PFSK-1 (cell line): ENCODE data around the gene DMBX1.

Experiments used
- FOXP2 ChIP-seq: optimal IDR thresholded peaks from 2 replicates; pipeline ENCODE3; 2011; ENCODE audit warnings: borderline replicate concordance, control low read depth, inconsistent platforms; ENCODE audit not compliant: insufficient read depth; ENCODE audit errors: extremely low read length, extremely low read depth
- POLR2AphosphoS5 ChIP-seq: IDR thresholded peaks from 2 replicates; pipeline ENCODE4 v1.6.1; 2012; ENCODE audit warnings: low read depth, mild to moderate bottlenecking, control low read depth, low read length, moderate library complexity
- REST ChIP-seq, 2 experiments: IDR thresholded peaks; 2 replicates each; pipeline versions ENCODE4 v1.6.1 to v1.8.0; 2011 to 2012; ENCODE audit warnings: low read depth in 2 of 2, low read length in 2 of 2, control low read depth in 1 of 2, inconsistent platforms in 1 of 2, mild to moderate bottlenecking in 1 of 2, moderate library complexity in 1 of 2; ENCODE audit not compliant: insufficient read depth in 1 of 2
- SIN3A ChIP-seq: IDR thresholded peaks from 2 replicates; pipeline ENCODE4 v1.6.1; 2012; ENCODE audit warnings: mild to moderate bottlenecking, low read length, moderate library complexity, borderline replicate concordance; ENCODE audit not compliant: insufficient read depth
- TAF1 ChIP-seq: IDR thresholded peaks from 2 replicates; pipeline ENCODE4 v1.6.1; 2012; ENCODE audit warnings: low read length, control low read depth, borderline replicate concordance; ENCODE audit not compliant: insufficient read depth

The DMBX1 gene

DNA sequence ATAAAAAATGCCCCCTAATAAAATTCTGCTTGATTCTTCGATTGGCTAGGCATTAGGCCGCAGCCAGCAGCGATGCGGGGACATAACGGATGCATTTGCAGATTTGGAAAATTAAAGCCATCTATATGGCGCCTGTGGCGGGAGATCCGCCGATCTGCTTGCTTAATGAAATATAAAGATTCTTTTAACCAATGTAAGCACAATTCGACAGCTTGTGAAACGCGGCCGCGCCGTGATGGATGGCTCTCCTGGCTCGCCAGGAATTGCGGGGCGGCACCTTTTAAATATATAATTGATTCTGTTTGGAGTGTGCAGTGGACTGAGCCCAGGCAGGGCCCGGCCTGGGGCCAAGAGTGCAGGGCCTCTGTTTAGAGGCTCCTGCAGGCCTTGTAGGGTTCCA, 8.0 kb downstream of the DMBX1 start:
- TF ChIP-seq POLR2AphosphoS5 (no peak), SIN3A (no peak), REST (IDR thresholded peaks at IDR 0.05; ENCODE audit: insufficient read depth in 1 of 2, low read depth in 2 of 2, low read length in 2 of 2) (no peak), FOXP2 (no peak), TAF1 (no peak)

- TF ChIP-seq REST (IDR thresholded peaks at IDR 0.05; ENCODE audit: insufficient read depth in 1 of 2, low read depth in 2 of 2, low read length in 2 of 2) (no peak), FOXP2 (no peak), POLR2AphosphoS5 (no peak), SIN3A (no peak), TAF1 (no peak)
Observed at GRCh38 chr1:46501528-46501927, 11.9 kb downstream of the DMBX1 start.

DNA sequence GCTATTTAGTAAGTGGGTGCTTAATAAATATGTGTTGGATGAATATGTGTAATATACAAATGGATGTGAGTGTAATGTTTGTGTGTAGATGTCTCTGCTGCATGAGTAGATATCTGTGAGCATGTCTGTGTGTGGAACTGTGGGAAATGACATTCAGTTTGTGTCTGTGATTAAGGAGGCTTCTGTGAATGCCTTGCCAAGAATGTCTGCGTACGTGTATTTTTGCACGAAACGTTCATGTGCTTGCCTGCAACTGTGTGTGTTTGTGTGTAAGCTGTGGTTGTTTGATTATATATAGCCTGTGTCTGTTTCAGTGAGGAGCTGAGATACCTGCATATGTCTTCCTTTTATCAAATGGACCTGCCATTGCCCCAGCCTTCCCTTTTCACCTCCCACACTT, 13.8 kb downstream of the DMBX1 start:
- TF ChIP-seq POLR2AphosphoS5: no peak
- TF ChIP-seq TAF1: no peak
- TF ChIP-seq FOXP2: no peak
- no peak for TF ChIP-seq REST (IDR thresholded peaks at IDR 0.05; ENCODE audit: insufficient read depth in 1 of 2, low read depth in 2 of 2, low read length in 2 of 2)
- TF ChIP-seq SIN3A: no peak

DNA sequence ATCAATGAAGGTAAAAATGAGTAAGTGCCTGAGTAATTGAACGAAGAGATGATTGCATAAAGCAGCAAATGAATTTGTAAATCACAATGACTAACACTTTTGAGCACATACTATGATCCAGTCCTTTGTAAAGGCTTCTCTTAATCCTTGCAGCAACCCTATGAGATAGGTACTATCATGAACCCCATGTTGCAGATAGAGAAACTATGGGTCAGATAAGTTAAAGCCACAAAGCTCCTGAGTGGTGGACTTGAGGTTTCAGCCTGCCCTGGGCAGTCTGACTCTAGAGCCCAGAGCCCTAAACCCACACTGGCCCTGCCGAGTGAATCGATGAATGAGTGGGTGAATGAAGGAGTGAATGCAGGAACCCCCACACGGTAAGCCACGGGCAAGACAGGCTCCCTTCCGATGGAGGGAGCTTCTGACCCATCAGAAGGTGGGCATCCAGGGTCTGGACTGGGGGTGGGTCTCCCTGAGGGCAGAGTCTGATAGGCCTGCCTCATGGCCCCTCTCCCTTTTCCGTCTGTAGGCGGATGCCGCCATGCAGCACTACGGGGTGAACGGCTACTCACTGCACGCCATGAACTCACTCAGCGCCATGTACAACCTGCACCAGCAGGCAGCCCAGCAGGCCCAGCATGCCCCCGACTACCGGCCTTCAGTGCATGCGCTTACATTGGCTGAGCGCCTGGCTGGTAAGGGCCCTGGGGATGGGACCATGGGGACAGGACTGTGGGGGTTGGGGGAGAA, 17.0 kb downstream of the DMBX1 start:
- TF ChIP-seq SIN3A (no peak), REST (IDR thresholded peaks at IDR 0.05; ENCODE audit: insufficient read depth in 1 of 2, low read depth in 2 of 2, low read length in 2 of 2) (no peak), POLR2AphosphoS5 (no peak), TAF1 (no peak), FOXP2 (no peak)

GRCh38 chr1:46508757-46509156, 19.1 kb downstream of the DMBX1 start:
- TF ChIP-seq FOXP2 (no peak), REST (IDR thresholded peaks at IDR 0.05; ENCODE audit: insufficient read depth in 1 of 2, low read depth in 2 of 2, low read length in 2 of 2) (no peak), SIN3A (no peak), POLR2AphosphoS5 (no peak)
